HepG2 (cell line): ENCODE results near the gene TOP1. TPM values are rescaled to one million over a fixed set of nuclear protein-coding genes. Genes with fewer than 3 reads are reported as not detected.

ENCODE experiments used
- ATAC-seq: fragments of 200-7000 bp; cut with Tn5 transposase; 3 replicates; pipeline ENCODE4 v1.9.1; 2020; ENCODE audit warnings: mild to moderate bottlenecking, moderate library complexity
- BruUV-seq: library from RNA; stranded (reverse); fragments of 400-500 nt; replicated peaks from 2 replicates; lab custom pipeline; 2021; lab: Mats Ljungman, UMichigan
- CTCF ChIA-PET: fragments of 300-600 bp; formaldehyde crosslinking; extraction: SDS; loops from one replicate; lab custom pipeline; 2021; ENCODE audit warnings: low total read pairs, inconsistent platforms, low intra/inter-chr PET ratio; lab: Yijun Ruan, JAX
- POLR2A ChIA-PET: fragments of 350-600 bp; sonication (Branson Sonifier 250); formaldehyde crosslinking; loops from one replicate; lab custom pipeline; 2020; ENCODE audit warnings: antibody characterized with exemption, inconsistent platforms; lab: Yijun Ruan, JAX
- DNase-seq: peaks from one replicate; pipeline ENCODE4 v3.0.0-alpha.2; 2015; ENCODE audit warnings: low spot score
- FAIRE-seq: peaks from 3 replicates; lab custom pipeline; 2011; peaks lifted over from hg19 to GRCh38; lab: Jason Lieb, UNC
- H2AFZ ChIP-seq: one replicate; pipeline ENCODE4 v1.6.1; 2011; ENCODE audit warnings: low read length, inconsistent platforms
- H3K27ac ChIP-seq: fragments of 300-600 bp; 3 replicates; pipeline ENCODE4 v1.8.0; 2011; ENCODE audit warnings: mixed run types, mild to moderate bottlenecking, mixed read lengths, low read length, inconsistent platforms; ENCODE audit not compliant: insufficient read depth; ENCODE audit errors: extremely low read length
- H3K27me3 ChIP-seq, 2 experiments: fragments of 200-600 bp in 1 of 2; 2 replicates in 1 of 2; 3 replicates in 1 of 2; pipeline versions ENCODE4 v1.6.0 to v1.8.0; 2011; ENCODE audit warnings: low read length in 2 of 2, mild to moderate bottlenecking in 2 of 2, moderate library complexity in 2 of 2, inconsistent platforms in 1 of 2; ENCODE audit not compliant: insufficient read depth in 2 of 2, control insufficient read depth in 1 of 2
- H3K36me3 ChIP-seq, 2 experiments: fragments of 200-600 bp in 1 of 2; replicated peaks in 1 of 2; 2 replicates in 1 of 2; 3 replicates in 1 of 2; pipeline versions ENCODE4 v1.5.1 to v1.8.0; 2011; ENCODE audit warnings: low read length in 2 of 2, inconsistent platforms in 1 of 2; ENCODE audit not compliant: insufficient read depth in 2 of 2, control insufficient read depth in 1 of 2
- H3K4me1 ChIP-seq: 2 replicates; pipeline ENCODE4 v1.5.1; 2012; ENCODE audit warnings: low read length, inconsistent platforms; ENCODE audit not compliant: insufficient read depth
- H3K4me2 ChIP-seq: 2 replicates; pipeline ENCODE4 v1.6.0; 2011; ENCODE audit warnings: low read depth, low read length, inconsistent platforms
- H3K4me3 ChIP-seq, 3 experiments: fragments of 200-600 bp in 1 of 3; sonication (generic), shearing (Covaris generic) in 1 of 3; replicated peaks in 1 of 3; 2 replicates each; pipeline ENCODE4 v1.5.1; 2011 to 2016; ENCODE audit warnings: low read length in 3 of 3, inconsistent platforms in 2 of 3, low read depth in 2 of 3, mild to moderate bottlenecking in 2 of 3, control low read depth in 1 of 3, mixed read lengths in 1 of 3; ENCODE audit not compliant: insufficient read depth in 1 of 3
- H3K79me2 ChIP-seq: one replicate; pipeline ENCODE4 v1.6.1; 2011; ENCODE audit warnings: low read length, inconsistent platforms; ENCODE audit not compliant: insufficient read depth
- H3K9ac ChIP-seq: 2 replicates; pipeline ENCODE4 v1.6.0; 2011; ENCODE audit warnings: mild to moderate bottlenecking, low read depth, low read length, inconsistent platforms; ENCODE audit not compliant: insufficient read depth
- H3K9me3 ChIP-seq: 2 replicates; pipeline ENCODE4 v1.5.1; 2012; ENCODE audit warnings: mild to moderate bottlenecking, low read length
- H4K20me1 ChIP-seq: 2 replicates; pipeline ENCODE4 v1.6.0; 2011; ENCODE audit warnings: inconsistent platforms, mild to moderate bottlenecking, low read length, moderate library complexity; ENCODE audit not compliant: insufficient read depth
- BCL6 ChIP-seq: IDR thresholded peaks from 2 replicates; pipeline ENCODE4 v1.6.1; 2016; ENCODE audit warnings: missing genetic modification reagents, missing compliant biosample characterization
- CHD2 ChIP-seq: IDR thresholded peaks from 2 replicates; pipeline ENCODE4 v1.6.1; 2011; ENCODE audit warnings: low read depth, low read length, improper control_type of control experiment
- GTF2F1 ChIP-seq: fragments of 150-350 bp; IDR thresholded peaks from 2 replicates; pipeline ENCODE4 v1.6.1; 2014; ENCODE audit warnings: low read length
- NFKBIZ ChIP-seq: IDR thresholded peaks from 2 replicates; pipeline ENCODE4 v1.6.1; 2018; ENCODE audit warnings: missing genetic modification reagents, missing compliant biosample characterization
- POGZ ChIP-seq: sonication (generic); formaldehyde crosslinking; IDR thresholded peaks from 2 replicates; pipeline ENCODE4 v1.4.0; 2020; ENCODE audit warnings: mild to moderate bottlenecking, missing genetic modification reagents
- RARG ChIP-seq: sonication (generic); formaldehyde crosslinking; IDR thresholded peaks from 2 replicates; pipeline ENCODE4 v1.4.0; 2020; ENCODE audit warnings: low read depth, mild to moderate bottlenecking, missing genetic modification reagents
- RCOR2 ChIP-seq: IDR thresholded peaks from 2 replicates; pipeline ENCODE4 v1.6.1; 2016; ENCODE audit warnings: missing biosample characterization, missing genetic modification reagents
- REL ChIP-seq: sonication (generic); formaldehyde crosslinking; conservative IDR thresholded peaks from 2 replicates; pipeline ENCODE4 v1.8.0; 2022; ENCODE audit warnings: mild to moderate bottlenecking, missing genetic modification reagents, moderate library complexity
- U2AF1 ChIP-seq: fragments of 200-400 bp; formaldehyde crosslinking; optimal IDR thresholded peaks from 2 replicates; pipeline ENCODE3; 2017; ENCODE audit warnings: mild to moderate bottlenecking, low read depth, low read length
- ZNF10 ChIP-seq: sonication (generic); formaldehyde crosslinking; IDR thresholded peaks from 2 replicates; pipeline ENCODE4 v1.4.0; 2020; ENCODE audit warnings: mild to moderate bottlenecking, low read depth, missing genetic modification reagents, borderline replicate concordance
- ZNF234 ChIP-seq: sonication (generic); formaldehyde crosslinking; conservative IDR thresholded peaks from 2 replicates; pipeline ENCODE4 v1.5.1; 2020; ENCODE audit warnings: mild to moderate bottlenecking, missing genetic modification reagents
- ZNF274 ChIP-seq: sonication (generic); formaldehyde crosslinking; IDR thresholded peaks from 2 replicates; pipeline ENCODE4 v1.5.1; 2020; ENCODE audit warnings: mild to moderate bottlenecking, missing genetic modification reagents
- ZNF331 ChIP-seq: sonication (generic); formaldehyde crosslinking; IDR thresholded peaks from 2 replicates; pipeline ENCODE4 v1.4.0; 2020; ENCODE audit warnings: missing genetic modification reagents
- ZNF747 ChIP-seq: sonication (generic); formaldehyde crosslinking; IDR thresholded peaks from 2 replicates; pipeline ENCODE4 v1.8.1; 2023; ENCODE audit warnings: missing genetic modification reagents, mild to moderate bottlenecking, borderline replicate concordance
- ZNF891 ChIP-seq: sonication (generic); formaldehyde crosslinking; IDR thresholded peaks from 2 replicates; pipeline ENCODE4 v1.5.0; 2020; ENCODE audit warnings: mild to moderate bottlenecking, missing genetic modification reagents
- WGBS: methylation state at CpG from one replicate; pipeline ENCODE4 v1.1.6; 2017; ENCODE audit warnings: low lambda C conversion rate; 5-methylcytosine and 5-hydroxymethylcytosine counted together
- in situ Hi-C: cut with HindIII; loops from 2 replicates; pipeline ENCODE4 v1.10.0; 2017; ENCODE audit warnings: low pct_unique_long_range_greater_than_20kb; ENCODE audit not compliant: extremely low pct_ligation_motif_present
- intact Hi-C: fragments of 100-400 bp; cut with micrococcal nuclease; formaldehyde crosslinking; loops from one replicate; pipeline ENCODE4 v1.10.0; 2022; ENCODE audit not compliant: unreplicated experiment
- polyA plus RNA-seq, 8 experiments: library from polyadenylated mRNA; depleted of rRNA in 3 of 8; stranded (reverse) in 7 of 8; unstranded in 1 of 8; fragments of >200 nt; fragmentation: Illumina TruSeq in 4 of 8; extraction: Trizol in 4 of 8; gene quantifications; 2 replicates each; pipeline versions ENCODE4 v1.2.1 to v1.2.3, GENCODE V29; 2011 to 2016; ENCODE audit warnings: low read depth in 4 of 8, missing spikeins in 1 of 8, mixed read lengths in 1 of 8; ENCODE audit not compliant: insufficient read depth in 1 of 8
- total RNA-seq, 5 experiments: library from RNA; depleted of rRNA; stranded (reverse); fragments of >200 nt; fragmentation: Illumina TruSeq; extraction: Trizol; gene quantifications; 2 replicates each; pipeline ENCODE4 v1.2.3, GENCODE V29; 2016; ENCODE audit warnings: low read depth in 1 of 5

The TOP1 gene
- total and polyA plus RNA-seq, 2 of the 13 experiments (the other 11 are each of a cell fraction or from before 2014, with no cell fraction given): 10.2 to 19.4 TPM

DNA sequence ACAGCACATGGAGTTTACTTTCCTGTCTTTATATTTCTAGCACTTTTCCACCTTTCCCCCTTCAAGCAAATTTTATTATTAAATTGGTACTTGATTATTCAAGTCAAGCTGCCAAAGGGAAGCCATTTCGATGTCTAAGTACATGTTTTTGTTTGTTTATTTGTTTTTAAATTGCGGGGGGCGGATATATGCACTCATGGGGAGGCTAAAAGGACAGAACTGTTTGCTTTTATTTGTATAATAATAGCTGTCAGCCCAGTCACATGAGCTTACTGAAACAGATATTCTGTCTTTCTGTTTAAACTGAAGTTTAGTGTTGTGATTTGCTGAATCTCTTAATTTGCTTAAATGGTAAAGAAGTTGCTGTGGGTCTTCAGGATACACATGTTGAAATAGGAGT is 59.2 kb downstream of the TOP1 start:
- ATAC-seq: no peak
- WGBS: 97% methylated on average over 3 of the region's 3 CpGs
- Histone ChIP-seq H3K4me3 (no peak overlapping the region), H3K9me3 (no peaks in the 10 kb centered on the region), H3K79me2 (no peaks in the 10 kb centered on the region), H3K27me3 (no peaks in the 10 kb centered on the region), H4K20me1 (no peaks in the 10 kb centered on the region), H3K36me3 (peaks cover 30 to 62% of the 10 kb centered on the region in 2 experiments), H3K4me2 (no peak overlapping the region), H3K27ac (no peak overlapping the region), H2AFZ (no peak overlapping the region), H3K9ac (no peak overlapping the region), H3K4me1 (no peaks in the 10 kb centered on the region)
- ChIA-PET POLR2A (no interaction called here), CTCF (no interaction called here)
- TF ChIP-seq U2AF1 (no peak), RCOR2 (CRISPR knock-in tag) (no peak), ZNF10 (CRISPR knock-in tag) (no peak), BCL6 (CRISPR knock-in tag) (no peak), ZNF891 (no peak), ZNF747 (no peak), REL (CRISPR knock-in tag) (no peak), NFKBIZ (CRISPR knock-in tag) (no peak), ZNF234 (no peak), ZNF331 (no peak), ZNF274 (CRISPR knock-in tag) (no peak), POGZ (no peak), RARG (no peak), GTF2F1 (no peak), CHD2 (no peak)
- no peak for FAIRE-seq
- in situ Hi-C loops (no loop called here), intact Hi-C loops (no loop called here)
- no TSS peak for BruUV-seq
- no peak for DNase-seq
